H1 (cell line): ENCODE data around the gene AHDC1. TPM values are rescaled to one million over a fixed set of nuclear protein-coding genes. Genes with fewer than 3 reads are reported as not detected.

ENCODE experiments used
- SP4 ChIP-seq: IDR thresholded peaks from 2 replicates; pipeline ENCODE4 v1.6.1; 2012; ENCODE audit warnings: low read length, inconsistent platforms
- polyA plus RNA-seq, 7 experiments: library from polyadenylated mRNA; depleted of rRNA in 3 of 7; stranded (reverse) in 5 of 7; unstranded in 2 of 7; fragments of >200 nt in 5 of 7; fragments of 200-250 nt in 2 of 7; gene quantifications; 1 replicate in 5 of 7; 2 replicates in 1 of 7; 4 replicates in 1 of 7; pipeline versions ENCODE4 v1.2.1 to v1.2.3, GENCODE V29; 2011 to 2013; ENCODE audit warnings: missing spikeins in 2 of 7, mixed read lengths in 2 of 7
- total RNA-seq: library from RNA; stranded (reverse); fragmentation: NEBNext Ultra II Directional; extraction: Animal tissue kit (Norgen Biotek cat#: 25700); gene quantifications from 2 replicates; pipeline ENCODE4 v1.2.1, GENCODE V29; 2021
- TF ChIP-seq, protein P1 (sequence below): fragments of 300-600 bp; sonication (generic); IDR thresholded peaks from 2 replicates; pipeline ENCODE4 v1.7.1; 2012; ENCODE audit warnings: low read length, moderate library complexity, mild to moderate bottlenecking, inconsistent platforms; ENCODE audit not compliant: insufficient replicate concordance

The AHDC1 gene
- total and polyA plus RNA-seq, 2 of the 8 experiments (the other 6 are each of a cell fraction or from before 2014, with no cell fraction given): 4.4 to 35.1 TPM

DNA sequence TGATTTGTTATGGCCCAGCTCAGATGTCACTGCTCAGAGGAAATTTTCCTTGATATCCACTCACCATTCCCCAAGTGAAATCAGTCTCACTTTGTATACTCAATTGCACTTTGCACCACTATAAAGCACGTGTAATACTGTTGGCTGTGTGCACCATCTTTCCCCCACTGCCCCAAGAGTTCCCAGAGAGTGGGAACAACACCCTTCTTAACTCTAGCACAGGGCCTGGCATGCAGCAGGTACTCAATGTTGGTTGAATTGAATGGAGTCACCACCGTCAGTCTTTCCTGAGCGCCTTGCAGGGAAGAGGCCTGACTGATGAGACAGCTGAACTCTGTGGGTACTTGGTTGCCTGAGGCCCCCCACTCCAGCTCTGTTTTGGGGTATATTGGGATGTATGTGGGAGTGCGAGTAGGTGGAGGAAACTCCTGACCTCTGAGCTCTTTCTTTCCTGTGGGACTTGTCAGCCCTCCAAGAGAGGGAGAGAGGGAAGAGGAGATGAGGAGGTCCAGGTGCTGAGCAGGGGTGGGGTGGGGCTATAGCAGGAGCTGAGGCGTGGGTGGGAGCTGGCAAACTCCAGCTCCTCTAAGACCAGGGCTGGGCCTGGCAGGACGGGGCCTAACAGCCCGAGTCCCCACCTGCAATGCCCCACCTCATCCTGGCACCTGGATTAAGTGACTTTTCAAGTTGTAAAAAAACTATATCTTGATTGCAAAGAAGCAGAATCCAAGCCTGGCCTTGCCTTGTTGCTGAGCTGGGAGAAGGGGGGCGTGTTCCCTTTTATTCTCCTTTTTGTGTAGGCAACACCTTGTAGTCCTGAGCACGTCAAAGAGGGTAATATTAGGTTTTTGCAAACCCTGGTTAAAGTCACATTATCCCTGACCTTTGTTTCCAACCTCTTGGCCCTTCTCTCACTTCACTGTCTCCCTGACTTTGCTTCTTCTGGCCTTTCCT, 94.5 kb downstream of the AHDC1 start (continued):
- TF ChIP-seq, protein P1, sequence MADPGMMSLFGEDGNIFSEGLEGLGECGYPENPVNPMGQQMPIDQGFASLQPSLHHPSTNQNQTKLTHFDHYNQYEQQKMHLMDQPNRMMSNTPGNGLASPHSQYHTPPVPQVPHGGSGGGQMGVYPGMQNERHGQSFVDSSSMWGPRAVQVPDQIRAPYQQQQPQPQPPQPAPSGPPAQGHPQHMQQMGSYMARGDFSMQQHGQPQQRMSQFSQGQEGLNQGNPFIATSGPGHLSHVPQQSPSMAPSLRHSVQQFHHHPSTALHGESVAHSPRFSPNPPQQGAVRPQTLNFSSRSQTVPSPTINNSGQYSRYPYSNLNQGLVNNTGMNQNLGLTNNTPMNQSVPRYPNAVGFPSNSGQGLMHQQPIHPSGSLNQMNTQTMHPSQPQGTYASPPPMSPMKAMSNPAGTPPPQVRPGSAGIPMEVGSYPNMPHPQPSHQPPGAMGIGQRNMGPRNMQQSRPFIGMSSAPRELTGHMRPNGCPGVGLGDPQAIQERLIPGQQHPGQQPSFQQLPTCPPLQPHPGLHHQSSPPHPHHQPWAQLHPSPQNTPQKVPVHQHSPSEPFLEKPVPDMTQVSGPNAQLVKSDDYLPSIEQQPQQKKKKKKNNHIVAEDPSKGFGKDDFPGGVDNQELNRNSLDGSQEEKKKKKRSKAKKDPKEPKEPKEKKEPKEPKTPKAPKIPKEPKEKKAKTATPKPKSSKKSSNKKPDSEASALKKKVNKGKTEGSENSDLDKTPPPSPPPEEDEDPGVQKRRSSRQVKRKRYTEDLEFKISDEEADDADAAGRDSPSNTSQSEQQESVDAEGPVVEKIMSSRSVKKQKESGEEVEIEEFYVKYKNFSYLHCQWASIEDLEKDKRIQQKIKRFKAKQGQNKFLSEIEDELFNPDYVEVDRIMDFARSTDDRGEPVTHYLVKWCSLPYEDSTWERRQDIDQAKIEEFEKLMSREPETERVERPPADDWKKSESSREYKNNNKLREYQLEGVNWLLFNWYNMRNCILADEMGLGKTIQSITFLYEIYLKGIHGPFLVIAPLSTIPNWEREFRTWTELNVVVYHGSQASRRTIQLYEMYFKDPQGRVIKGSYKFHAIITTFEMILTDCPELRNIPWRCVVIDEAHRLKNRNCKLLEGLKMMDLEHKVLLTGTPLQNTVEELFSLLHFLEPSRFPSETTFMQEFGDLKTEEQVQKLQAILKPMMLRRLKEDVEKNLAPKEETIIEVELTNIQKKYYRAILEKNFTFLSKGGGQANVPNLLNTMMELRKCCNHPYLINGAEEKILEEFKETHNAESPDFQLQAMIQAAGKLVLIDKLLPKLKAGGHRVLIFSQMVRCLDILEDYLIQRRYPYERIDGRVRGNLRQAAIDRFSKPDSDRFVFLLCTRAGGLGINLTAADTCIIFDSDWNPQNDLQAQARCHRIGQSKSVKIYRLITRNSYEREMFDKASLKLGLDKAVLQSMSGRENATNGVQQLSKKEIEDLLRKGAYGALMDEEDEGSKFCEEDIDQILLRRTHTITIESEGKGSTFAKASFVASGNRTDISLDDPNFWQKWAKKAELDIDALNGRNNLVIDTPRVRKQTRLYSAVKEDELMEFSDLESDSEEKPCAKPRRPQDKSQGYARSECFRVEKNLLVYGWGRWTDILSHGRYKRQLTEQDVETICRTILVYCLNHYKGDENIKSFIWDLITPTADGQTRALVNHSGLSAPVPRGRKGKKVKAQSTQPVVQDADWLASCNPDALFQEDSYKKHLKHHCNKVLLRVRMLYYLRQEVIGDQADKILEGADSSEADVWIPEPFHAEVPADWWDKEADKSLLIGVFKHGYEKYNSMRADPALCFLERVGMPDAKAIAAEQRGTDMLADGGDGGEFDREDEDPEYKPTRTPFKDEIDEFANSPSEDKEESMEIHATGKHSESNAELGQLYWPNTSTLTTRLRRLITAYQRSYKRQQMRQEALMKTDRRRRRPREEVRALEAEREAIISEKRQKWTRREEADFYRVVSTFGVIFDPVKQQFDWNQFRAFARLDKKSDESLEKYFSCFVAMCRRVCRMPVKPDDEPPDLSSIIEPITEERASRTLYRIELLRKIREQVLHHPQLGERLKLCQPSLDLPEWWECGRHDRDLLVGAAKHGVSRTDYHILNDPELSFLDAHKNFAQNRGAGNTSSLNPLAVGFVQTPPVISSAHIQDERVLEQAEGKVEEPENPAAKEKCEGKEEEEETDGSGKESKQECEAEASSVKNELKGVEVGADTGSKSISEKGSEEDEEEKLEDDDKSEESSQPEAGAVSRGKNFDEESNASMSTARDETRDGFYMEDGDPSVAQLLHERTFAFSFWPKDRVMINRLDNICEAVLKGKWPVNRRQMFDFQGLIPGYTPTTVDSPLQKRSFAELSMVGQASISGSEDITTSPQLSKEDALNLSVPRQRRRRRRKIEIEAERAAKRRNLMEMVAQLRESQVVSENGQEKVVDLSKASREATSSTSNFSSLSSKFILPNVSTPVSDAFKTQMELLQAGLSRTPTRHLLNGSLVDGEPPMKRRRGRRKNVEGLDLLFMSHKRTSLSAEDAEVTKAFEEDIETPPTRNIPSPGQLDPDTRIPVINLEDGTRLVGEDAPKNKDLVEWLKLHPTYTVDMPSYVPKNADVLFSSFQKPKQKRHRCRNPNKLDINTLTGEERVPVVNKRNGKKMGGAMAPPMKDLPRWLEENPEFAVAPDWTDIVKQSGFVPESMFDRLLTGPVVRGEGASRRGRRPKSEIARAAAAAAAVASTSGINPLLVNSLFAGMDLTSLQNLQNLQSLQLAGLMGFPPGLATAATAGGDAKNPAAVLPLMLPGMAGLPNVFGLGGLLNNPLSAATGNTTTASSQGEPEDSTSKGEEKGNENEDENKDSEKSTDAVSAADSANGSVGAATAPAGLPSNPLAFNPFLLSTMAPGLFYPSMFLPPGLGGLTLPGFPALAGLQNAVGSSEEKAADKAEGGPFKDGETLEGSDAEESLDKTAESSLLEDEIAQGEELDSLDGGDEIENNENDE: no peak
- TF ChIP-seq SP4: no peak
